HG03521 (cell line): ENCODE data around the gene KCNN4.
"Not testable (repeated sequence)": the region's sequence is repeated elsewhere in the genome, so short reads cannot be mapped to it uniquely, and the experiment has no call there.

Source experiments
- ATAC-seq: cut with Tn5 transposase; IDR thresholded peaks from one replicate; pipeline ENCODE4 v1.9.1; 2021; ENCODE audit warnings: mild to moderate bottlenecking, moderate library complexity; ENCODE audit not compliant: unreplicated experiment

Gene KCNN4

DNA sequence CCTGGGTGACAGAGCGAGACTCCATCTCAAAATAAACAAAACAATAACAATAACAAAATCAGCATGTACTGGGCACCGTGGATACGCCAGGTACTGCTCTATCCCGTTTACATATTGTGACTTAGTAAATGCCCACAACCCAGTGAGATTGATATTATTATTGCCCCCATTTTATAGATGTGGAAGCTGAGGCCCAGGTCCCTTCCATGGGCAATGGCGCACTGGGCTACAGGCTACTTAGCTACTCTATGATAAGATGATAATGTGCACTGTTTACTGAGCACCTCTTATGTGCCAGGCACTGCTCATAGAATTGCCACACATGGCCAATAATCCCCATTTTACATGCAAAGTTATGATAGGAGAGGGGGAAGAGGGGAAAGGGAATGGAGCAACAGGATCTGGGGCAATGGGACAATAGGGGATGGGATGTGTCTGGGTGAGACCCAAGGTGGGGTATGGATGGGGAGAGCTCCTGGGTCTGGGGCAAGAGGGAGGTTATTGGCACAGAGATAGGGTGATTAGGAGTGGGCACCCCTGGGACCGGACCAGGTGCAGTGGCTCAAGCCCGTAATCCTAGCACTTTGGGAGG, 5.4 kb downstream of the KCNN4 start:
- ATAC-seq: no peak

DNA sequence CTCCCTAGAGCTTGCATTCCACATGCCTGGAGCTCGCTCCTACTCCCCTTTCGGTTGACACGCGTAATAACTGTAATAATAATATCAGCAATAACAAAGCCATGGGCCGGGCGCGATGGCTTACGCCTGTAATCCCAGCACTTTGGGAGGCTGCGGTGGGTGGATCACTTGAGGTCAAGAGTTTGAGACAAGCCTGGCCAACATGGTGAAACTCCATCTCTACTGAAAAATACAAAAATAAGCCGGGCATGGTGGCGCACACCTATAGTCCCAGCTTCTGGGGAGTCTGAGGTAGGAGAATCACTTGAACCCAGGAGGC, 5.9 kb downstream of the KCNN4 start:
- ATAC-seq: not testable (repeated sequence)

DNA sequence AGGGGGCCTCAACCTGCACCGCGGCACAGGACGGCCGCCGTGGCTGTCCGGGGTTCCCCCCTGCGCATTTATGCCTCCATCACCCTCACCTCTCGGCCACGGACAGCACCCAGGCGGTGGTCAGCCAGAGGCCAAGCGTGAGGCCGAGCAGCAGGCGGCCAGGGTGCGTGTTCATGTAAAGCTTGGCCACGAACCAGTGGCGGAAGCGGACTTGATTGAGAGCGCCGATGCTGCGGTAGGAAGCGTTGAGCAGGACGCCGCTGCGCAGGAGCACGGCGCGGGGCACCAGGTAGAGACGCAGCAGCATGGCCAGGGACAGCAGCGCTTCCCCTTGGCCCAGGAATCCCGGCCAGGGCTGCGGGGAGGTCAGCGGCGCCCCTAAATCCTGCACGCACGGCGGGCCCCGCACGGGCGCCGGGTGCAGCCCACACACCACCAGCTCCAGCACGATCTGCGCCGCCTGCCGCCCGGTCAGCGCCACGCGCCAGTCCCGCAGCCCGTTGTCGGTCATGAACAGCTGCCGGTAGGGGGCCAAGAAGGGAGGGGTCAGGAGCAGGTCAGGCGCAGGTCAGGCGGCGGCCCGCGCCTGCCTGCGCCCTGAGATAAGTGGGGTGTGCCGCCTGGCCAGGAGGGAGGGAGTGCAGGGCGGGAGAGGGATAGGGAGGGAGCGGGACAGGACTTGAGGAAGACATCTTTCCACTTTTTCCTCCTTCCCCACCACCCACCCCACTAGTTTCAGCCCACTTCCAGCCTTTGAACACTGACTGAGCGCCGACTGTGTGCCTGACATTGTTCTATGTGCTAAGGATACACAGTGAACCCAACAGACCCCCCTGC, 6.5 kb downstream of the KCNN4 start:
- ATAC-seq: no peak

DNA sequence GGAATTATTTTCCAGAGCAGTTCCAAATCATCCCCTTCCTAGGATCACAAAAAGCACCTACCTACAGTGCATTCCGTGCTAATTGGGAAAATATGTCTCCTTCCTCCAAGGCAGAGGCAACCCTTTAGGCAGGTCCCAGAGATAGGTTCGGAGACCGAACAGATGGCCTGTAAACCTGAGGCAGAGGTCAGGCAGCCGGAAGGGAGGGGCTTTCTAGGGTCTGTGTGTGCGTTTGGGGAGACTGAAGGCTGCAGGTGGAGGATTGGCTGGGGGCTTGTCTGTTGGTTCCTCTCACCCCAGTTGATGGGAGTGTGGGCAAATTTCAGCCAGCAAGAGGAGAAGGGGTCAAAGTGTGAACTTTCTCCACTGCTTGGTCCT, 7.1 kb downstream of the KCNN4 start:
- ATAC-seq: no peak

DNA sequence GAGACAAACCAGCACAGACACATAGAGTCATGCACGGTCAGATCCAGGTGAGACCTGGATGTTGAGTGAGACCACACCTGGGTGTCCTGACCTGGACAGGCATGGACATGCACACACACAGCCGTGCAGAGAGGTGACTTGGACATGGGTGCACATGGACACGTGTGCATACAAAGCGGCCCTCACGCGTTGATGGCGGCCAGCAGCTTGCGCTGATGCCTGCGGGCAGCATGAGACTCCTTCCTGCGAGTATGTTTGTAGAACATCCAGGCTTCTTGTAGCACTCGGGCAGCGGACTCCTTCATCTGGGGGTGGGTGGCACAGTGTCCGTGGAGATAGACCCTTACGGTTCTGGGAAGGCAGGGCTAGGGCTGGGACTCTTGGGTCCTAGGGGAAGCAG, 11.5 kb downstream of the KCNN4 start:
- no peak for ATAC-seq

GRCh38 chr19:43768273-43769050, 12.3 kb downstream of the KCNN4 start:
- no peak for ATAC-seq

DNA sequence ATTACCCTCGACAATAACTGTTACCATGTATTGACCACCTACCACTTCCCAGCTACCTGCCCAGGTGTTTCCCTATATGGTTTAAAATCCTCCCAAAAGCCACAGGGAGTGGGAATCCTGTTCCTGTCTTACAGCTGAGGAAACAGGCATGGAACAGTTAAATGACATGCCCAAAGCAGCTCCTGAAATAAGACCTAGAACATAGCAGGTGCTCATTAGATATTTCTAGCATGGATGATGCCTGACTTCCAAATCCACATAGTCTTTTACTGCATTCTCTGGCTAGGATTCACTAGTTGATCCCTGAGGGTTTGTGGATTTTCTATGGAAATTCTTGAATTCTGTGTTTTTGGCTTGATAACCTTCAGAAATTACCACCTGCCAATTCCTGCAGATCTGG, 13.0 kb downstream of the KCNN4 start:
- ATAC-seq: no peak

GRCh38 chr19:43767316-43767715, 13.5 kb downstream of the KCNN4 start:
- no peak for ATAC-seq

DNA sequence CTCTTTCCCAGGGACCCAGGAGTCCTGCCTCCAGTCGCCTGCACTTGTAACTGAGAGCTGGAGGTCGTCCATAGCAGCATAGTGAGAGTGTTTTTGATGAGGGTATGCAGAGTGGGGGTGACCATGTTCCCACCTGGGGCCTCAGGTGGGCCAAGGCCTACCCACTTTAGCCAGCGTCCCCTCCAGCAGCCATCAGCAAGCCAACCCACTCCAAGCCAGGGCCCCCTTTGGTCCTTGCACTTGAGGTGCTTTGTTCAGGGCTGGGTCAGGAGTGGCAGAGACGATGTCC, 14.1 kb downstream of the KCNN4 start:
- ATAC-seq: no peak

DNA sequence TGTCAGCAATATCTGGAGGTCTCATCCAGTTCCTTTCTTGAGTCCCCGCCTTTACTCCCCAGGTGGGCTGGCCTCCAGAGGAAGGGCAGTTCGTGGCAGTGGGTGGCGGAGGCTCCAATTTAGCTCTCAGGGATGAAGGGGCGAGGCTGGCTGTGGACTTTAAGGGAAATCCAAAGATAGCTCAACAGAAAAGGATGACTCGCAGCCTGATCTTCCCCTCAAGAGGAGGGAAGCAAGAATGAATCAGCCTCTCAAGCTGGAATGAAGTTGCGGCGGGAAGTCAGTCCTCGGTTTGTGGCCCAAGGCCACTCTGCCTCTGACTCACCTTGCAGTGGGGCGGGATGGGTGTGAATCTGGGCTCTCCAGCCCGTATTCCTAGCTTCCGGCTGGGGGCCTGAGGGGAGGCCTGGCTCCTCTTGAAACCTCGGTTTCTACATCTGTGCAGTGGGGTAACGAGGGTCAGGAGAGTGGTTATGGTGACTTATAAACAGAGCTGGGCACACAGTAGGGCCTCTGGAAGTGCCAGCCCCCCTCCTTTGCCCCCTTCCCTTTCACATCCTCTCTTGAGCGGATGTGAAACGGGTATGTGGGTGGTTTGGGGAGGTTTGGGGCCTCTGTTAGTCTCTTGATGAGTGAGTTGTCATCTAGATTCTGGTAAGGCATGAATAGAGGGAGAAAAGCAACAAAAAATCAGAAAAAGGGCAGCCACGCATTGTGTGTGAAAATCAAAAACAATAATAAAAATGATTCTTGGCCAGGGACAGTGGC, 15.5 kb downstream of the KCNN4 start:
- peak; percentile 59 for ATAC-seq

GRCh38 chr19:43764684-43765083, 16.1 kb downstream of the KCNN4 start:
- ATAC-seq: not testable (repeated sequence)

- ATAC-seq: no peak
These were observed 17.3 kb downstream of the KCNN4 start for GRCh38 chr19:43763473-43763939.

- ATAC-seq: no peak
These were observed 18.0 kb downstream of the KCNN4 start for GRCh38 chr19:43762814-43763213.

DNA sequence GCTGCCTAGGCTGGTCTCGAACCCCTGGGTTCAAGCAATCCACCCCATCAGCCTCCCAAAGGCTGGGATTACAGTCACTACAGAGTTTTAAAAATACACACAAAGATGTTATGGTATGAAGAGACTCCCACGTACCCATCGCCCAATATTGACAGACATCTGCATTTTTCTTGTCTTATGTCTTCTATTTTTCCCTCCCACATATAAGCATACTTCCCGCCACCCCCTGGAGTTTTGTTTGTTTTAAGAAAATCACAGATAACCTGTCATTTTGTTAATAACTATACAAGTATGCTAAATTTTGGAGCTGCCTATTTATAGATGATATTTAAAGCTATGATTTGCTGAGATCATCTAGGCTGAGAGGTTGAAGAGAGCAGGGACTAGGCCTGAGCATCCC, 19.8 kb downstream of the KCNN4 start:
- no peak for ATAC-seq

DNA sequence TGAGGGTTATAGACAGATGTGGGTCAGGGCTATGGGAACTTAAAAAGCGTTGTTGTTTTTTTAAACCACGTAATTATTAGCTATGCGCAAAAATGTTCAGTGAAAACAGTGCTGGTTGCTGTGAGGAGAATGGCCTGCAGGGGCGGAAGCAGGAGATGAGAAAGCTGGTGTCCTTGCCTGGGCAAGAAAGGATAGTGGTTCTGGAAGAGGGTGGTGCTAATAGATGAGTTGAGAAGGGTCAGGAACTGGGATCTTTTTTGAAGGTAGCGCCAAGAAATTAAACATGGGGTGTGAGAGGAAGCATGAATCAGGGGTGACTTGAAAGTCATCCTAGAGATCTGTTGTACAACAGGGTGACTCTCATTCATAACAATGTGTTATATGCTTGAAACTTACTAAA, 21.3 kb downstream of the KCNN4 start:
- ATAC-seq: no peak

DNA sequence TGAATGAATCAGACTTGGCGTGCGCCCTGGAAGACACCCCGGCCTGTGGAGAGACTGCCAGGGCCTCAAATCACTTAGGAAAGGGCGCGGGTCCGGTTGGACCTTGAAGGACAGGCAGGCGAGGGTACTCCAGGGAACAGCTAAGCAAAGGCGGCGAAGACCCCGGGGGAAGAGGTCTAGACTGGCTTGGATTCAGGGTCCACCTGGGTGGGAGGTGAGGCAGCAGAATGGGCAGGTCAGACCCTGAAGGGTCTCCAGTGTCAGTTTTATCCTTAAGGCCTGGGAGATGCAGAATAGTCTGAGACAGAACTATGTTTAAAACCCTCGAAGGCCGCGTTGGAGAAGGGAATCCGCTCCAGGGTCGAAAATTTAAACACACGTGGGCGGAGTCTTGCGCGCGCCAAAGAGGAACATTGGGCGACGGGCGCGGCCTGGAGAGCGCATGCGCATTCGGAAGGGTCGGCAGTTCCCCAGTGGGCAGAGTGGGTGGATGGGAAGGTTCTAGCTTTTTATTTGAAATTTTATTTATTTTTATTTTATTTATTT, 25.4 kb downstream of the KCNN4 start:
- peak; percentile 23 for ATAC-seq

DNA sequence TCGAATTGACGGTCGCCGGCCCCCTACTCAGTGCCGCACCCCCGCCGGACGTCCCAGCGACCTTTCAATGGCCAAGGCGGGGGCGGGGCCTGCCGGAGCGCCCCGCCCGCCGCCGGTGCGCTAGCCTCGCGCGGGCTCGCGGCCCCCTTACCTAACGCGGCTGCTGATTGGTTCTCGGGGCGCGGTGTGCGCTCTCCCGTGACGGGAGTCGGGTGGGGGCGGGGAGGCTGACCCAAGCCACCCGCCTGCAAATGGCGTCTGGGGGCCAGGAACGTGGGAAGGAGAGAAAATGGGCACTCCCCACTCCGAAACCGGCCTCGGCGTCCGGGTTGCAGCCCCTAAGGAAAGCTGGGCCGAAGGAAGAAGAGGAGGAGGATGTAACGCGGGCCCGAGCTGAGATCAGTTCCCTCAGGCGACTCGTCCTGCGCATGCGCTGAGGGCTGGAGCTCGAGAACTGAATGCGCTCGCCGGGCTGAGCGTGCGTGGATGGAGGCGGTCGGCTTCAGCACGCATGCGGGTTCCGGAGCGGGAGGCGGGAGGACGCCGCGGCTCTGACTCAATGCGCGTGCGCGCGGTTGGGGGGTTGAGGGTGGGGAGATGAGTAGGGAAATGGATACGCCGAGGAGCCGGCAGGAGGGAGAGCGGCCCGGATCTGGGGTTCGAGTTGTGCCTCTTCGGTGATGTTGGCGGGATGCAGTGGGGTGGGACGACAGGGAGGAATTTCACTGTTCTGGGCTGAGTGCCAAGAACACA, 26.1 kb downstream of the KCNN4 start, which contains the start of gene SMG9:
Gene SMG9 (minus strand): TSS at position 460 of the 753 bp plus-strand sequence. CDS start 4,221 bp downstream, outside the sequence.
- peak; percentile 65 for ATAC-seq

GRCh38 chr19:43754253-43754502, 26.6 kb downstream of the KCNN4 start:
- no peak for ATAC-seq

- ATAC-seq: no peak
These were observed 28.4 kb downstream of the KCNN4 start for GRCh38 chr19:43752287-43752875.
